Hepatocyte (in vitro differentiated cells): ENCODE measurements around the gene STXBP4.

Experiments
- EZH2phosphoT487 ChIP-seq: fragments of 200-600 bp; sonication (generic); IDR thresholded peaks from one replicate; pipeline ENCODE4 v1.6.1; 2018; ENCODE audit warnings: antibody characterized with exemption, mild to moderate bottlenecking, low read depth, moderate library complexity; ENCODE audit not compliant: unreplicated experiment, severe bottlenecking
- TF ChIP-seq, protein P1 (sequence below): fragments of 200-600 bp; sonication (generic); IDR thresholded peaks from 2 replicates; pipeline ENCODE4 v1.5.1; 2016; ENCODE audit warnings: antibody characterized with exemption, mild to moderate bottlenecking; ENCODE audit not compliant: poor library complexity

DNA sequence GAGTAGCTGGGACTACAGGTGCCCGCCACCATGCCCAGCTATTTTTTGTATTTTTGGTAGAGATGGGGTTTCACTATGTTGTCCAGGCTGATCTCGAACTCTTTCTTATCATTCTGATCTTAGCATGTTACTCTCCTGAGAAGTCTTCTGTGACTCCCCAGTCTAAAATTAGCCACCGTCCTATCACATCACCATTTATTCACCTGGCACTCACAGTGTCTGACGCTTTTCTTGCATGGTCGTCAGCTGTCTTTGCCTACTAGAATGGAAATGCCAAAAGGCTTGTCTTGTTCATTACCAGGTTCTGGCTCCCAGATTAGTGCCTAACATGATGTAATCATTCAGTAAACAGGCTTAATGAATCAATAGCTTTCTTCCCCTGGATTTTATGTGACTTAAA is 44.2 kb upstream of the STXBP4 start:
- TF ChIP-seq, protein P1, sequence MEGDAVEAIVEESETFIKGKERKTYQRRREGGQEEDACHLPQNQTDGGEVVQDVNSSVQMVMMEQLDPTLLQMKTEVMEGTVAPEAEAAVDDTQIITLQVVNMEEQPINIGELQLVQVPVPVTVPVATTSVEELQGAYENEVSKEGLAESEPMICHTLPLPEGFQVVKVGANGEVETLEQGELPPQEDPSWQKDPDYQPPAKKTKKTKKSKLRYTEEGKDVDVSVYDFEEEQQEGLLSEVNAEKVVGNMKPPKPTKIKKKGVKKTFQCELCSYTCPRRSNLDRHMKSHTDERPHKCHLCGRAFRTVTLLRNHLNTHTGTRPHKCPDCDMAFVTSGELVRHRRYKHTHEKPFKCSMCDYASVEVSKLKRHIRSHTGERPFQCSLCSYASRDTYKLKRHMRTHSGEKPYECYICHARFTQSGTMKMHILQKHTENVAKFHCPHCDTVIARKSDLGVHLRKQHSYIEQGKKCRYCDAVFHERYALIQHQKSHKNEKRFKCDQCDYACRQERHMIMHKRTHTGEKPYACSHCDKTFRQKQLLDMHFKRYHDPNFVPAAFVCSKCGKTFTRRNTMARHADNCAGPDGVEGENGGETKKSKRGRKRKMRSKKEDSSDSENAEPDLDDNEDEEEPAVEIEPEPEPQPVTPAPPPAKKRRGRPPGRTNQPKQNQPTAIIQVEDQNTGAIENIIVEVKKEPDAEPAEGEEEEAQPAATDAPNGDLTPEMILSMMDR: no peak
- no peak for TF ChIP-seq EZH2phosphoT487
